Measurements from ENCODE around the gene RBM42. TPM values are rescaled to one million over a fixed set of nuclear protein-coding genes. Genes with fewer than 3 reads are reported as not detected.

The RBM42 gene
- total RNA-seq, 1 donor from 2014 or later, result 52.7 TPM

GRCh38 chr19:35665157-35665556 lies 36.3 kb downstream of the RBM42 start:
- intact Hi-C loops (cut with micrococcal nuclease), result no loop called here
- DNase-seq, result no peak
- H3K27me3 ChIP-seq (ENCODE audit: low read depth), result peaks cover 4% of the 10 kb centered on the region
- H3K9me3 ChIP-seq (replicated peaks), result no peaks in the 10 kb centered on the region
- TF ChIP-seq, protein P1, sequence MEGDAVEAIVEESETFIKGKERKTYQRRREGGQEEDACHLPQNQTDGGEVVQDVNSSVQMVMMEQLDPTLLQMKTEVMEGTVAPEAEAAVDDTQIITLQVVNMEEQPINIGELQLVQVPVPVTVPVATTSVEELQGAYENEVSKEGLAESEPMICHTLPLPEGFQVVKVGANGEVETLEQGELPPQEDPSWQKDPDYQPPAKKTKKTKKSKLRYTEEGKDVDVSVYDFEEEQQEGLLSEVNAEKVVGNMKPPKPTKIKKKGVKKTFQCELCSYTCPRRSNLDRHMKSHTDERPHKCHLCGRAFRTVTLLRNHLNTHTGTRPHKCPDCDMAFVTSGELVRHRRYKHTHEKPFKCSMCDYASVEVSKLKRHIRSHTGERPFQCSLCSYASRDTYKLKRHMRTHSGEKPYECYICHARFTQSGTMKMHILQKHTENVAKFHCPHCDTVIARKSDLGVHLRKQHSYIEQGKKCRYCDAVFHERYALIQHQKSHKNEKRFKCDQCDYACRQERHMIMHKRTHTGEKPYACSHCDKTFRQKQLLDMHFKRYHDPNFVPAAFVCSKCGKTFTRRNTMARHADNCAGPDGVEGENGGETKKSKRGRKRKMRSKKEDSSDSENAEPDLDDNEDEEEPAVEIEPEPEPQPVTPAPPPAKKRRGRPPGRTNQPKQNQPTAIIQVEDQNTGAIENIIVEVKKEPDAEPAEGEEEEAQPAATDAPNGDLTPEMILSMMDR (IDR thresholded peaks at IDR 0.05; ENCODE audit: borderline replicate concordance), result no peak
- H3K4me3 ChIP-seq, result no peak overlapping the region
- H3K27ac ChIP-seq (replicated peaks), result no peak overlapping the region
- H3K4me1 ChIP-seq, result no peaks in the 10 kb centered on the region
- H3K36me3 ChIP-seq, result peaks cover 29% of the 10 kb centered on the region

GRCh38 chr19:35665604-35666003 lies 36.8 kb downstream of the RBM42 start:
- intact Hi-C loops (cut with micrococcal nuclease), result no loop called here
- TF ChIP-seq, protein P1 (IDR thresholded peaks at IDR 0.05; ENCODE audit: borderline replicate concordance), result no peak

GRCh38 chr19:35666251-35666913 lies 37.5 kb downstream of the RBM42 start, which contains the start of gene UPK1A:
Gene UPK1A, plus strand, starts transcription at chr19:35666517. Its CDS starts 296 bp downstream, at chr19:35666813.
- Histone ChIP-seq H3K27me3 (ENCODE audit: low read depth) (peaks cover 4% of the 10 kb centered on the region), H3K27ac (replicated peaks) (no peak within 1 kb of the TSS), H3K9me3 (replicated peaks) (no peaks in the 10 kb centered on the region), H3K4me3 (no peak within 1 kb of the TSS), H3K4me1 (no peaks in the 10 kb centered on the region), H3K36me3 (peaks cover 20% of the 10 kb centered on the region)
- DNase-seq, result no peak
- intact Hi-C loops (cut with micrococcal nuclease), result no loop called here
- TF ChIP-seq, protein P1 (IDR thresholded peaks at IDR 0.05; ENCODE audit: borderline replicate concordance), result no peak

More at GRCh38 chr19:35665604-35666003, 36.8 kb downstream of the RBM42 start:
- H3K27ac ChIP-seq (replicated peaks), result no peak overlapping the region
- H3K36me3 ChIP-seq, result peaks cover 25% of the 10 kb centered on the region
- no peak overlapping the region for H3K4me3 ChIP-seq
- H3K9me3 ChIP-seq (replicated peaks), result no peaks in the 10 kb centered on the region
- H3K27me3 ChIP-seq (ENCODE audit: low read depth), result peaks cover 4% of the 10 kb centered on the region
- H3K4me1 ChIP-seq, result no peaks in the 10 kb centered on the region
- DNase-seq, result no peak

DNA sequence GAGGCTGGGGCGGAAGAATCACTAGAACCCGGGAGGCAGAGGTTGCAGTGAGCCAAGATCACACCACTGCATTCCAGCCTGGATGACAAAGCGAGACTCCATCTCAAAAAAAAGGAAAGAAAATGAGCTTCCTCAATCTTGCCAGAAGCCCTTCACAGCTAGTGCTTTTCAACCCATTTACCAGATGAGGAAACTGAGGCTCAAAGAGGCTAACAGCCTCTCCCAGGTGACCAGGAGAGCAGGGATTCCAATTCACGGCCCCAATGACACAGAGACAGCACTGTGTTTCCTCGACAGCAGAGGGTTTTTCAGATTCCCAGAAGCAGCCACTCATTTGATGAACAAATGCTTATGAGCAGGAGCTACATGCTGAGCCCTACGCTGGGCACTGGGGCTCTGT lies 40.7 kb downstream of the RBM42 start:
- no peak for DNase-seq
- TF ChIP-seq, protein P1 (IDR thresholded peaks at IDR 0.05; ENCODE audit: borderline replicate concordance), result no peak
- Histone ChIP-seq H3K4me1 (peaks cover 6% of the 10 kb centered on the region), H3K36me3 (no peaks in the 10 kb centered on the region), H3K27me3 (ENCODE audit: low read depth) (peaks cover 35% of the 10 kb centered on the region), H3K27ac (replicated peaks) (no peak overlapping the region), H3K4me3 (no peak overlapping the region), H3K9me3 (replicated peaks) (no peaks in the 10 kb centered on the region)
- intact Hi-C loops (cut with micrococcal nuclease), result no loop called here

DNA sequence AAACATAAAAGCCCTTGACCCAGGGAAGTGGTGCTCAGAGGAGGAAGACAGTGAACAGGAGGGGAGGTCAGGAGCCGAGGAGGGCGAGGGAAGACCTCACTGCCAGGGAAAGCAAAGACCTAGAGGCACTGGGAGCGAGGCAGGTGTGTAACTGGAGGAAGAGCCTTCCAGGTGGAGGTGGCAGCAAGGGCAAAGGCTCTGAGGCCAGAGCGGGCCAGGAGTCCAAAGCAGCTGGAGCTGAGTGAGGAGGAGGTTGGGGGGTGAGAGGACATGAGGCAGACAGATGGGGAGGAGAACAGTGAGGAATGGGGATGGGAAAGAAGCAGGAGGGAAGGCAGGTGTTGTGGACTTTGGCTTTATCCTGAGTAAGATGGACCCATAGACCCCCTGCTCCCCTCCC lies 41.1 kb downstream of the RBM42 start:
- H3K36me3 ChIP-seq, result no peaks in the 10 kb centered on the region
- no peak for DNase-seq
- intact Hi-C loops (cut with micrococcal nuclease), result no loop called here
- peaks cover 6% of the 10 kb centered on the region for H3K4me1 ChIP-seq
- H3K9me3 ChIP-seq (replicated peaks), result no peaks in the 10 kb centered on the region
- TF ChIP-seq, protein P1 (IDR thresholded peaks at IDR 0.05; ENCODE audit: borderline replicate concordance), result no peak
- no peak overlapping the region for H3K27ac ChIP-seq (replicated peaks)
- no peak overlapping the region for H3K4me3 ChIP-seq
- H3K27me3 ChIP-seq (ENCODE audit: low read depth), result peaks cover 39% of the 10 kb centered on the region
